Inflammatory macrophage treated with lipopolysaccharide for 1 hour (primary cell): ENCODE measurements around the gene LSP1.

Source experiments
- DNase-seq, 2 donors: peaks; one replicate each; pipeline ENCODE4 v3.0.0-alpha.2; 2020 to 2022

The LSP1 gene

GRCh38 chr11:1825039-1825740 lies 27.7 kb upstream of the LSP1 start:
- peak; percentile 15 to 54 for DNase-seq

DNA sequence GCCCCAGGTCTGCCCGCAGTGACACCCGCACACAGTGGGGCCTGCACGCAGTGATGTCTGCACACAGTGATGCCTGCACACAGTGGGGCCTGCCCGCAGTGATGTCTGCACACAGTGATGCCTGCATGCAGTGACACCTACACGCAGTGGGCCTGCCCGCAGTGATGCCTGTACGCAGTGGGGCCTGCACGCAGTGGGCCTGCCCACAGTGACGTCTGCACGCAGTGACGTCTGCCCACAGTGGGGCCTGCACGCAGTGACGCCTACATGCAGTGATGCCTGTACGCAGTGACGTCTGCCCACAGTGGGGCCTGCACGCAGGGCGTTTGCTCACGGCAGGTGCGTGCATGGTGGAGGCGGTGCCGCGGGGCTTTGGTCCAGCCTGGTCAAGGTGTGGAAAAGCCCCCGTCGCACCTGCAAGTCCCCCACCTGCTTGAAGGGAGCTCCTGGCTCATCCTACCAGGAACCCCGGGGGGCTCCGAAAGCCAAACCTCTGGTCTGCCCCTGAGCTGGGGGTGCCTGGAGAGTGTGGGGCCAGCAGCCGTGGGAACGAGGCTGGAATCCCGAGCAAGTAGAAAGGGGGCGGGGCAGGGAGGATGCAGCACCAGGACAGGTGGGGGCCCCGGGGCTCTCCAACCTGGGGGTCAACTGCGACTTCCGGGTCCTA lies 27.0 kb upstream of the LSP1 start:
- DNase-seq = no peak

GRCh38 chr11:1826552-1827094 lies 26.3 kb upstream of the LSP1 start:
- DNase-seq = no peak

- no peak for DNase-seq
Measured at GRCh38 chr11:1827095-1827813, 25.6 kb upstream of the LSP1 start.

- DNase-seq = no peak
Measured at GRCh38 chr11:1827931-1828330, 25.0 kb upstream of the LSP1 start.

- no peak for DNase-seq
Measured at GRCh38 chr11:1828542-1828941, 24.3 kb upstream of the LSP1 start.

DNA sequence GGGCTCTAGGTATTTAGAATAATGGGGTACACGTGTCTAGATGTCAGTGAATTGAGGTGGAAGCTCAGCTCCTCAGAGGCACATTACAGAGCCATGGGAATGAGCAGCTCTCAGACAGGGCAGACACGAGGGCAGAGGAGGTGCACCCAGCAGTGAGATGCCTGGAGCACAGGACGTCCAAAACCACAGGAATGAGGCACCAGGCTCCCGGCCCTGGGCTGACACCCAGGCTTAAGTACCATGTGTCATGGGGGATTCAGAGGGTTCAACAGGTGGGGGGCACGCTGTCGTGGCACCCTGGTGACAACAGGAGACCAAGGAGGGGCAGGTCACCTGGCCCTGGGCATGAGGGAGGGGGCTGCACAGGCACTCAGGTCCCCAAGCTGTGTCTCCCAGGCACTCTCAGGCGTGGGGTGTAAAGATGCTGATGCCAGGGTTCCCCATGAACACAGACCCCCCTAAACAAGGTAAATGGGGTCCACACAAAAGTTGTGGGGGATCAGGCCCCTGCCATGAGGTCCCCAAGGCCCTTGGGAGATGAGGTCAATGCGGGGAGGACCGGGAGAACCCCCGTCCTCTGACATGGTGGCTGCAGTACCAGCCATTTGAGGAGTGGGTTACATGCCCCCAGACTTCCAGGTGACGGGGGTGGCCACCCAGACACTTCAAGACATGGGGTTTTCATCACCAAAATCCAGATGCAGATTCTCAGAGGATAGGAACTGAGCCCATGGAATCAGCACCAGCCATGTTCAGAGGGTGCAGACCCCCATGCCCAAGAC lies 23.7 kb upstream of the LSP1 start:
- DNase-seq = no peak

DNA sequence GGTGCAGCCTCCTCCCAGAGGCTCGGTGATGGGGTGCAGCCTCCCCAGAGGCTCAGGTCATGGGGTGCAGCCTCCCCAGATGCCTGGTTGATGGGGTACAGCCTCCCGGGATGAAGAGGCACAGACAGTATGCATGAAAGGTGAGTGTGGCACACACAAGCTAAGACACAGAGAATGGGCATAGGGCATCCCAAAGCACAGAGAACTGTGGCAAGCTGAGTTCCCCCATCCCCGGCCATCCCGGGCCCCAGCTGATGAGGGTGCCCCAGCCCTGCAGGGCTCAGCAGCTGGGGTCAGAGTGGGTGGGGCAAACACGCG lies 22.9 kb upstream of the LSP1 start:
- DNase-seq = no peak

DNA sequence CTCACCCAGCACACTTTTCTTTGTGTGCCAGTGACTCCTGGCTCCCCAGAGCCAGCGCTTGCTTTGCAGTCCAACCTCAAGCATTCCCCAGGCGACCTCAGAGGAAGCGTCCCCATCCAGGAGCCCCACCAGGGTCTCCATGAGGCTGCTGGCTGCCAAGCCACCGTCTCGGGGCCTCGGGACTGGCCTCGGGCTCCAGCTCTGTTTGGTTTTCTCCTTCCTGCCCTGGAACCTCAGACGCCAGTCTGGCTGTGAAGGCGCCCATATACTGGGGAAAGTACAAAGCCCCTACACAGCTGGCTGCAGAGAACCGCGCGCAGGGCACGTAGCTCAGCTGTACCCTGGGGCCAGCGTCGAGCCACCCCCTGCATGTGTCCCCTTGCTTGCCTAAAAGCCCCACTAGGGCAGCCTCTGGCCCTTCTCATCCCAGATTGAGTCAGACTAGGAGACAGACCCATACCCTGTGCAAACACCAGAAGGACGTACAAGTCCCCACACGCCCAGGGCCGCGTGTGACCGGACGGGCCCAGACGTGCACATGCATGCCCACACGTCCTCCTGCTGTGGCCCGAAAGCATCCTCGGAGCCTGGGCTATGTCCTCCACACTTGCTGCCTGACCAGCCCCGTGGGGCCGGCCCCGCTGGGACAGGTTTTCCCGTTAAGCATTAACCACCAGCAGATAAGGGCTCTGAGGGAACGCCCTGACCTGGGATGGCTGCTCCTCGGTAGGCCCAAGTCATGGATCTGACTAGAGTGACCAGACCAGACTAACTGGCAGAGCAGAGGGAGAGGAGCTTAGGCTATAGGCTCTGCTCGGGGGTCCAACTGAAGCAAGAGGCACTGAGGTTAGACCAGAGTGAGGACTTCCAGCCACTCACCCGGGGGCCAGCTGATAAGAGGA lies 22.3 kb upstream of the LSP1 start:
- no peak for DNase-seq

- no peak for DNase-seq
Measured at GRCh38 chr11:1831338-1832210, 21.3 kb upstream of the LSP1 start.

GRCh38 chr11:1832211-1832919 lies 20.5 kb upstream of the LSP1 start:
- peak in 1 of 2 donors; percentile 43 for DNase-seq

DNA sequence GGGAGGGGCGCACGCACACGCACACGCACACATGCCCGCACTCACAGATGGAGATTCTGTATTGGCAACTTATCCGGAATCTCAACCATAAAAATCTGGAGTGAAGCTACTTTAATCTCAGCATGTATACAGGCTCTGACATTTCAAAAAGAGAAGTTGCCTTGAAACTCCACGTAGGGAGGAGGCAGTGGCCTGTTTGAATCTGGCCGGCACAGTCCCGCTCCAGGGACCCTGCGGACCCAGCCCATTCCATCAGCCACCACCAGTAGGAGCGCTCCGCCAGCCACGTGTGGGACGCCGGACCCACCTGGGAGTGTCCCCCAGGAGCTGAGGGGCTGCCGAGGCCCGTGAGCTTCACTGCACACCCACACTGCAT lies 20.0 kb upstream of the LSP1 start:
- peak in 1 of 2 donors; percentile 37 for DNase-seq

DNA sequence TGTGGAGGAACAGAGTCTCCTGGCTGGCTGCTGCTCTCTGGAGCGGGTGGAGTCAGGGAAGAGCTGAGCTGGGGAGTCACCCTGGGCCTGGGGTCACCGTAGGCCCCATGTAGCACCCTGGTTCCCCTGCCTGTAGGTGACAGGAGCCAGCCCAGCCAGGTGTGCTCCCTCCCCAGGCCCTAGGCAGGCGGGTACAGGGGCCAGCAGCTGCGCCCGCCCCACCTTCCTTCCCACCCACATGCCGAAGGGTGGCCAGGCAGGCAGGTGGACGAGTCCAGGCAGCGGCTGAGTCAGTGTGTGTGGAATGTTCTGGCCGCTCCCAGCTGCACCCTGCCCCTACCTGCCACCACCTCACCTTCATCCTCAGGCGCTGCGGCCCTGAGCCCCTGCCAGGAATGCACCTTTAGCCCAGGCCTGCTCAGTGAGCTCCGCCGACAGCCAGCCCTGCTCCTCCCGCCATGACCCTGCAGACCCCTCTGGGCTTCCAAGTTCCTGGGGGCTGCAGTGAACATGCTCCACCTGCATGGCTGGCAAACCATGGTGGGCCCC lies 18.7 kb upstream of the LSP1 start:
- no peak for DNase-seq

GRCh38 chr11:1834779-1835670 lies 17.9 kb upstream of the LSP1 start, which contains the start of gene SYT8:
TSS of gene SYT8 (plus strand) at chr11:1834990. CDS start at chr11:1835106, 116 bp downstream.
- DNase-seq = no peak

DNA sequence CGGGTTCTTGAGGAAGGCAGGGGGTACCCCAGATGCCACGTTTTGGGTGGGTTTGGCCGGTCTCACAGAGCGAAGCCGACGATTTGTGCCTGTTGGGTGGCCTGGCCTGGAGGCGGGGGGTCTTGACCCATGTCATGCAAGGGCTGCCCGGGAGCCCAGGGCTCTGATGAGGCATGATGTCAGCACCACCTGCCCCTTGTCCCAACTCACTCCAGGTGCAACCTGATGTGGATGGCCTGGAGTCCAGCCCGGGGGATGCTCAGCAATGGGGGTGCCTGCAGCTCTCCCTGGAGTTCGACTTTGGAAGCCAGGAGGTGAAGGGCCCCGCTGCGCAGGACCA lies 17.2 kb upstream of the LSP1 start:
- no peak for DNase-seq

GRCh38 chr11:1836011-1836945 lies 16.6 kb upstream of the LSP1 start:
- no peak for DNase-seq

DNA sequence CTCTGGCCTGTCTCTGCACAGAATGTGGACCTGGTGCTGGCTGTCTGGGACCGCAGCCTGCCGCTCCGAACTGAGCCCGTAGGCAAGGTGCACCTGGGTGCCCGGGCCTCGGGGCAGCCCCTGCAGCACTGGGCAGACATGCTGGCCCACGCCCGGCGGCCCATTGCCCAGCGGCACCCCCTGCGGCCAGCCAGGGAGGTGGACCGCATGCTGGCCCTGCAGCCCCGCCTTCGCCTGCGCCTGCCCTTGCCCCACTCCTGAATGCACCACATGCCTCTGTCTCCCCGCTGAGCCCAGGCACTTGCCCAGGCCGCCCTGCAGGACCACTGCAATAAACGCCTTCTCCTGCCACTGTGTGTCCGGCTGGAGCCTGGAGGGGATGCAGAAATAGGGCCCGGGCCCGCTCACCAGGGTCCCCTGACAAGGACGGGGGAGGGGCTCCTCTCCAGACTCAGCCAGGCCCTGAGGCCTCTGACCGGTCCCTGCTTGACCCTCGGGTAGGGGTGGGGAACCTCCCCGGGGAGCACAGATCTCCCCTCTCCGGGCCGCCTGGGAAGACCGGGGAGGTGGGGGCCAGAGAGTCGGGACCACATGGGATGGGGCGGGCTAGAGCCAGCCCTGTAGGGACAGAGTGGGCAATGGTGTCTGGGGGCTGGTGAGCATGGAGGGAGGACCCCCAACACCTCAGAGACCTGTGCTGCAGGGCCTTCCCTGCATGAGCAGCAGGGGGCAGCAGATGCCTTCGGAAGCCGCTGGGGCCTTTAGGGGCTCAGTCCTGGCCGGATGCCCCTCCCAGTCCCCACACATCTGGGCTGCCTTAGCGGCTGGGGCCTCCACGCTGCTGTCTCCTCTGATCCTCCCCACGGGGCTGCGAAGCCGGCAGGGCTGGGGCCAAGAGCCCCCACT lies 15.5 kb upstream of the LSP1 start:
- DNase-seq = peak; percentile 26 to 61
